ENCODE data around the gene ARFGAP1. TPM values are rescaled to one million over a fixed set of nuclear protein-coding genes. Genes with fewer than 3 reads are reported as not detected.

Gene ARFGAP1
- polyA plus RNA-seq, 1 donor (not counting 4 experiments of a cell fraction or from before 2014, with no cell fraction given) = 31.5 TPM

GRCh38 chr20:63227260-63227659 is 45.4 kb upstream of the ARFGAP1 start:
- Histone ChIP-seq H3K9me1 (ENCODE audit: control insufficient read depth, extremely low read depth, insufficient read depth, low read length) (no peaks in the 10 kb centered on the region), H3K4me3 (ENCODE audit: control insufficient read depth in 2 of 3, extremely low read depth in 1 of 3, insufficient read depth in 2 of 3, low read depth in 1 of 3, low read length in 3 of 3) (no peak overlapping the region), H3K9ac (ENCODE audit: control insufficient read depth, extremely low read depth, insufficient read depth, low read length) (no peak overlapping the region), H3K4me2 (ENCODE audit: control insufficient read depth, extremely low read depth, insufficient read depth, low read depth, low read length) (no peak overlapping the region), H3K9me3 (ENCODE audit: control insufficient read depth, low read depth, low read length) (no peaks in the 10 kb centered on the region), H2AFZ (ENCODE audit: control insufficient read depth, low read length) (no peak overlapping the region), H3K27ac (ENCODE audit: control insufficient read depth, insufficient read depth, low read length) (no peak overlapping the region), H4K20me1 (ENCODE audit: control insufficient read depth, extremely low read depth, insufficient read depth, low read length) (no peaks in the 10 kb centered on the region), H3K36me3 (ENCODE audit: control insufficient read depth in 2 of 2, extremely low read depth in 1 of 2, insufficient read depth in 2 of 2, low read length in 2 of 2) (no peaks in the 10 kb centered on the region), H3K4me1 (ENCODE audit: control insufficient read depth, extremely low read depth, insufficient read depth, low read length) (no peaks in the 10 kb centered on the region), H3K27me3 (ENCODE audit: control insufficient read depth, extremely low read depth, insufficient read depth, low read length) (peaks cover 15% of the 10 kb centered on the region), H3K79me2 (ENCODE audit: control insufficient read depth, insufficient read depth, low read length) (no peaks in the 10 kb centered on the region)
- DNase-seq (ENCODE audit: low read depth, low spot score) (no peak), FAIRE-seq (no peak)
- TF ChIP-seq CTCF (optimal IDR thresholded peaks at IDR 0.05 in 1 of 3, IDR thresholded peaks at IDR 0.05 in 1 of 3, conservative IDR thresholded peaks at IDR 0.05 in 1 of 3; ENCODE audit: extremely low read depth in 1 of 3, insufficient read depth in 2 of 3, low read length in 3 of 3) (no peak), EZH2 (IDR thresholded peaks at IDR 0.05; ENCODE audit: low read length) (no peak)
- dilution Hi-C loops (cut with MboI; ENCODE audit: extremely low pct_ligation_motif_present, low sequenced_read_pairs) = loop anchor here (10.0 kb wide), 1 partner anchor 58 kb away; no protein-coding TSS in a partner anchor

GRCh38 chr20:63228806-63229205 is 43.8 kb upstream of the ARFGAP1 start:
- TF ChIP-seq CTCF (optimal IDR thresholded peaks at IDR 0.05 in 1 of 3, IDR thresholded peaks at IDR 0.05 in 1 of 3, conservative IDR thresholded peaks at IDR 0.05 in 1 of 3; ENCODE audit: extremely low read depth in 1 of 3, insufficient read depth in 2 of 3, low read length in 3 of 3) = no peak
- no peak for TF ChIP-seq EZH2 (IDR thresholded peaks at IDR 0.05; ENCODE audit: low read length)
- Histone ChIP-seq H2AFZ (ENCODE audit: control insufficient read depth, low read length) (no peak overlapping the region), H3K9me3 (ENCODE audit: control insufficient read depth, low read depth, low read length) (no peaks in the 10 kb centered on the region), H3K4me3 (ENCODE audit: control insufficient read depth in 2 of 3, extremely low read depth in 1 of 3, insufficient read depth in 2 of 3, low read depth in 1 of 3, low read length in 3 of 3) (no peak overlapping the region), H3K9me1 (ENCODE audit: control insufficient read depth, extremely low read depth, insufficient read depth, low read length) (no peaks in the 10 kb centered on the region), H3K27me3 (ENCODE audit: control insufficient read depth, extremely low read depth, insufficient read depth, low read length) (peaks cover 22% of the 10 kb centered on the region), H3K79me2 (ENCODE audit: control insufficient read depth, insufficient read depth, low read length) (no peaks in the 10 kb centered on the region), H4K20me1 (ENCODE audit: control insufficient read depth, extremely low read depth, insufficient read depth, low read length) (no peaks in the 10 kb centered on the region), H3K36me3 (ENCODE audit: control insufficient read depth in 2 of 2, extremely low read depth in 1 of 2, insufficient read depth in 2 of 2, low read length in 2 of 2) (no peaks in the 10 kb centered on the region), H3K4me1 (ENCODE audit: control insufficient read depth, extremely low read depth, insufficient read depth, low read length) (no peaks in the 10 kb centered on the region), H3K27ac (ENCODE audit: control insufficient read depth, insufficient read depth, low read length) (no peak overlapping the region), H3K9ac (ENCODE audit: control insufficient read depth, extremely low read depth, insufficient read depth, low read length) (no peak overlapping the region), H3K4me2 (ENCODE audit: control insufficient read depth, extremely low read depth, insufficient read depth, low read depth, low read length) (no peak overlapping the region)
- dilution Hi-C loops (cut with MboI; ENCODE audit: extremely low pct_ligation_motif_present, low sequenced_read_pairs) = loop anchor here (10.0 kb wide), 1 partner anchor 56 kb away; no protein-coding TSS in a partner anchor
- FAIRE-seq (no peak), DNase-seq (ENCODE audit: low read depth, low spot score) (no peak)
